Motor neuron (in vitro differentiated cells): Measurements from ENCODE around the gene C1QL4. TPM values are rescaled to one million over a fixed set of nuclear protein-coding genes. Genes with fewer than 3 reads are reported as not detected.

Source experiments
- ATAC-seq, 8 experiments: fragments of 200-7000 bp; cut with Tn5 transposase; replicated peaks in 6 of 8; 2 replicates each; pipeline ENCODE4 v1.8.0; 2021; ENCODE audit warnings: mild to moderate bottlenecking in 8 of 8, moderate library complexity in 8 of 8
- H3K27ac ChIP-seq, 2 donors: fragments of 250-450 bp; sonication (Bioruptor Pico); 2 replicates each; pipeline ENCODE4 v1.9.0; 2021; ENCODE audit warnings: antibody characterized with exemption in 2 of 2, mild to moderate bottlenecking in 2 of 2, moderate library complexity in 1 of 2
- H3K4me1 ChIP-seq, 2 donors: fragments of 250-450 bp; sonication (Bioruptor Pico); replicated peaks in 1 of 2; 2 replicates each; pipeline ENCODE4 v1.6.1; 2021; ENCODE audit warnings: antibody characterized with exemption in 2 of 2, mild to moderate bottlenecking in 2 of 2, moderate library complexity in 1 of 2
- H3K4me3 ChIP-seq, 5 donors: fragments of 250-450 bp; sonication (Bioruptor Pico); 2 replicates each; pipeline ENCODE4 v1.9.0; 2021; ENCODE audit warnings: antibody characterized with exemption in 5 of 5, mild to moderate bottlenecking in 5 of 5, moderate library complexity in 4 of 5
- WGBS, 10 experiments: fragments of 450-650 bp; shearing (Covaris generic); methylation state at CpG; one replicate each; pipeline ENCODE4 v1.0.0; 2022; 5-methylcytosine and 5-hydroxymethylcytosine counted together
- in situ Hi-C, 9 experiments: fragments of 400-800 bp; cut with MboI; loops; one replicate each; pipeline ENCODE4 v1.15.0; 2021; ENCODE audit warnings: low sequenced_read_pairs in 9 of 9, low pct_unique_long_range_greater_than_20kb in 2 of 9; ENCODE audit not compliant: unreplicated experiment in 9 of 9
- total RNA-seq, 8 experiments: library from RNA; unstranded; fragments of 300-600 nt; gene quantifications; 2 replicates each; pipeline versions ENCODE4 v1.2.3 to v1.2.4, GENCODE V29; 2022

The C1QL4 gene
- total RNA-seq, 8 experiments from 2014 or later = 0.15 to 25.4 (median 7.5) TPM; not detected in 1

GRCh38 chr12:49309386-49309785 lies 27.6 kb downstream of the C1QL4 start:
- Histone ChIP-seq H3K4me1 (no peaks in the 10 kb centered on the region), H3K4me3 (no peak overlapping the region), H3K27ac (no peak overlapping the region)
- peak in 2 of 8 experiments; percentile 15 to 35 for ATAC-seq
- WGBS, 10 experiments = 60 to 100% (median 83%) methylated on average over 1 to 7 of the region's 7 CpGs; no CpG with 5 or more reads in 1 of the 10 experiments
- in situ Hi-C loops = no loop called here

- WGBS, 10 experiments = 34 to 77% (median 48%) methylated on average over 1 to 6 of the region's 6 CpGs
These were observed 31.1 kb downstream of the C1QL4 start for GRCh38 chr12:49305762-49306510.

GRCh38 chr12:49304161-49304560 lies 32.8 kb downstream of the C1QL4 start:
- ATAC-seq = peak in 5 of 8 experiments; percentile 22 to 95 (median 79)
- no peaks in the 10 kb centered on the region for H3K4me1 ChIP-seq
- no peak overlapping the region for H3K27ac ChIP-seq
- in situ Hi-C loops = no loop called here
- H3K4me3 ChIP-seq = no peak overlapping the region
- WGBS, 10 experiments = 56 to 100% (median 73%) methylated on average over 1 to 2 of the region's 2 CpGs; no CpG with 5 or more reads in 4 of the 10 experiments

More at GRCh38 chr12:49305762-49306510, 31.1 kb downstream of the C1QL4 start:
- Histone ChIP-seq H3K4me1 (no peaks in the 10 kb centered on the region), H3K4me3 (no peak overlapping the region), H3K27ac (no peak overlapping the region)
- in situ Hi-C loops = no loop called here
- no peak for ATAC-seq

GRCh38 chr12:49301760-49302159 lies 35.2 kb downstream of the C1QL4 start:
- no peak overlapping the region for H3K4me3 ChIP-seq
- WGBS, 10 experiments = 30 to 75% (median 61%) methylated on average over 1 to 4 of the region's 4 CpGs; no CpG with 5 or more reads in 2 of the 10 experiments
- no peak for ATAC-seq
- H3K4me1 ChIP-seq = peaks cover 0 to 4% of the 10 kb centered on the region in 2 donors
- H3K27ac ChIP-seq = no peak overlapping the region
- in situ Hi-C loops = no loop called here

- in situ Hi-C loops = no loop called here
- 6 to 100% (median 62%) methylated on average over 1 to 5 of the region's 6 CpGs; no CpG with 5 or more reads in 2 of the 10 experiments for WGBS, 10 experiments
These were observed 38.8 kb downstream of the C1QL4 start for GRCh38 chr12:49298160-49298559.

GRCh38 chr12:49297695-49298060 lies 39.3 kb downstream of the C1QL4 start:
- Histone ChIP-seq H3K4me3 (peak overlapping the region in 1 of 5 donors; percentile 23), H3K27ac (no peak overlapping the region), H3K4me1 (peaks cover 21 to 34% of the 10 kb centered on the region in 2 donors)
- WGBS, 10 experiments = 0 to 40% (median 20%) methylated on average over 1 to 2 of the region's 8 CpGs; no CpG with 5 or more reads in 6 of the 10 experiments
- ATAC-seq = no peak
- in situ Hi-C loops = no loop called here

More at GRCh38 chr12:49298160-49298559, 38.8 kb downstream of the C1QL4 start:
- ATAC-seq = peak in 1 of 8 experiments; percentile 11
- Histone ChIP-seq H3K4me3 (no peak overlapping the region), H3K27ac (no peak overlapping the region), H3K4me1 (peaks cover 17 to 29% of the 10 kb centered on the region in 2 donors)

GRCh38 chr12:49296836-49297694 lies 39.9 kb downstream of the C1QL4 start:
- WGBS, 10 experiments = 0 to 27% (median 2%) methylated on average over 1 to 19 of the region's 77 CpGs; no CpG with 5 or more reads in 3 of the 10 experiments
- H3K4me3 ChIP-seq = peak overlapping the region; percentile 4 to 28 (median 23)
- ATAC-seq = peak in 4 of 8 experiments; percentile 14 to 29 (median 22)
- in situ Hi-C loops = no loop called here
- H3K27ac ChIP-seq = no peak overlapping the region
- H3K4me1 ChIP-seq = peaks cover 21 to 35% of the 10 kb centered on the region in 2 donors

- 1 to 60% (median 35%) methylated on average over 1 to 30 of the region's 54 CpGs; no CpG with 5 or more reads in 3 of the 10 experiments for WGBS, 10 experiments
- in situ Hi-C loops = no loop called here
- ATAC-seq = peak in 6 of 8 experiments; percentile 4 to 82 (median 30)
- Histone ChIP-seq H3K4me3 (peak overlapping the region in 3 of 5 donors; percentile 23 to 28 (median 28)), H3K4me1 (peaks cover 21 to 35% of the 10 kb centered on the region in 2 donors), H3K27ac (no peak overlapping the region)
These were observed 40.8 kb downstream of the C1QL4 start for GRCh38 chr12:49296034-49296835.

GRCh38 chr12:49295082-49295936 lies 41.7 kb downstream of the C1QL4 start, which contains the start of gene PRPH:
TSS of gene PRPH (plus strand) at chr12:49295147. CDS start at chr12:49295201, 54 bp downstream.
- peak in 4 of 8 experiments; percentile 3 to 19 (median 15) for ATAC-seq
- peaks cover 21 to 35% of the 10 kb centered on the region in 2 donors for H3K4me1 ChIP-seq

GRCh38 chr12:49294804-49295081 lies 42.2 kb downstream of the C1QL4 start:
- no peak overlapping the region for H3K27ac ChIP-seq
- ATAC-seq = no peak
- peak overlapping the region in 1 of 5 donors; percentile 21 for H3K4me3 ChIP-seq
- in situ Hi-C loops = no loop called here
- peaks cover 21 to 35% of the 10 kb centered on the region in 2 donors for H3K4me1 ChIP-seq
- WGBS, 10 experiments = 0 to 40% (median 17%) methylated on average over 1 to 3 of the region's 5 CpGs; no CpG with 5 or more reads in 7 of the 10 experiments

More at GRCh38 chr12:49295082-49295936, 41.7 kb downstream of the C1QL4 start, which contains the start of gene PRPH:
- Histone ChIP-seq H3K27ac (peak within 1 kb of the TSS in 1 of 2 donors; percentile 48), H3K4me3 (peak within 1 kb of the TSS in 2 of 5 donors; percentile 14 to 21)
- in situ Hi-C loops = no loop called here
- WGBS, 10 experiments = 0 to 33% (median 24%) methylated on average over 2 to 15 of the region's 82 CpGs; no CpG with 5 or more reads in 5 of the 10 experiments

- WGBS, 10 experiments = 32 to 67% methylated on average over 3 to 4 of the region's 8 CpGs; no CpG with 5 or more reads in 8 of the 10 experiments
- peak overlapping the region in 2 of 5 donors; percentile 14 to 21 for H3K4me3 ChIP-seq
- in situ Hi-C loops = no loop called here
These were observed 42.7 kb downstream of the C1QL4 start for GRCh38 chr12:49294086-49294803.

More at GRCh38 chr12:49294086-49294803, 42.7 kb downstream of the C1QL4 start:
- peaks cover 21 to 35% of the 10 kb centered on the region in 2 donors for H3K4me1 ChIP-seq
- H3K27ac ChIP-seq = peak overlapping the region in 1 of 2 donors; percentile 48
- ATAC-seq = peak in 5 of 8 experiments; percentile 26 to 44 (median 30)
